GM12878 (cell line): ENCODE measurements around the gene MGLL. TPM values are rescaled to one million over a fixed set of nuclear protein-coding genes. Genes with fewer than 3 reads are reported as not detected.

Experiments used
- ATF7 ChIP-seq: fragments of 450-650 bp; IDR thresholded peaks from 2 replicates; pipeline ENCODE4 v1.6.1; 2016; ENCODE audit warnings: low read depth, mild to moderate bottlenecking
- BHLHE40 ChIP-seq, 2 experiments: fragments of 450-650 bp in 1 of 2; IDR thresholded peaks; 2 replicates each; pipeline ENCODE4 v1.6.1; 2011 to 2017; ENCODE audit warnings: low read depth in 2 of 2, borderline replicate concordance in 1 of 2, improper control_type of control experiment in 1 of 2, low read length in 1 of 2, mild to moderate bottlenecking in 1 of 2
- CBFB ChIP-seq: IDR thresholded peaks from 2 replicates; pipeline ENCODE4 v1.6.1; 2016; ENCODE audit warnings: antibody characterized with exemption, low read depth
- CREM ChIP-seq: IDR thresholded peaks from 2 replicates; pipeline ENCODE4 v1.6.1; 2014; ENCODE audit warnings: antibody characterized with exemption, low read depth
- CUX1 ChIP-seq: IDR thresholded peaks from 2 replicates; pipeline ENCODE4 v1.6.1; 2012; ENCODE audit warnings: improper control_type of control experiment, low read depth, low read length; ENCODE audit not compliant: insufficient replicate concordance
- EP300 ChIP-seq, 2 experiments: fragments of 150-350 bp in 1 of 2; IDR thresholded peaks; 2 replicates each; pipeline ENCODE4 v1.6.1; 2011 to 2012; ENCODE audit warnings: low read depth in 2 of 2, low read length in 2 of 2, borderline replicate concordance in 1 of 2, improper control_type of control experiment in 1 of 2, inconsistent platforms in 1 of 2; ENCODE audit not compliant: control insufficient read depth in 1 of 2
- GATAD2B ChIP-seq: fragments of 450-650 bp; conservative IDR thresholded peaks from 2 replicates; pipeline ENCODE4 v1.6.1; 2017; ENCODE audit warnings: low read depth, mild to moderate bottlenecking, moderate library complexity
- IRF4 ChIP-seq: IDR thresholded peaks from 2 replicates; pipeline ENCODE4 v1.6.1; 2011; ENCODE audit warnings: low read depth, low read length
- MEF2B ChIP-seq: fragments of 450-650 bp; IDR thresholded peaks from 2 replicates; pipeline ENCODE4 v1.6.1; 2018; ENCODE audit warnings: mild to moderate bottlenecking, moderate library complexity; ENCODE audit not compliant: partially characterized antibody, poor library complexity, severe bottlenecking
- MTA2 ChIP-seq: fragments of 450-650 bp; IDR thresholded peaks from 2 replicates; pipeline ENCODE4 v1.6.1; 2016; ENCODE audit warnings: low read depth, mild to moderate bottlenecking, moderate library complexity
- NFYA ChIP-seq: IDR thresholded peaks from 2 replicates; pipeline ENCODE4 v1.6.1; 2011; ENCODE audit warnings: low read depth, mild to moderate bottlenecking, low read length, improper control_type of control experiment, borderline replicate concordance
- NRF1 ChIP-seq: conservative IDR thresholded peaks from 2 replicates; pipeline ENCODE4 v1.6.1; 2011; ENCODE audit warnings: mild to moderate bottlenecking, low read depth, low read length, improper control_type of control experiment
- RBBP5 ChIP-seq: fragments of 200-600 bp; sonication (generic); conservative IDR thresholded peaks from 2 replicates; pipeline ENCODE4 v1.6.1; 2016
- RELB ChIP-seq: fragments of 450-650 bp; IDR thresholded peaks from 2 replicates; pipeline ENCODE4 v1.6.1; 2017; ENCODE audit warnings: low read depth, mild to moderate bottlenecking, moderate library complexity
- SKIL ChIP-seq: fragments of 450-650 bp; IDR thresholded peaks from 2 replicates; pipeline ENCODE4 v1.6.1; 2017; ENCODE audit warnings: mild to moderate bottlenecking, low read depth, inconsistent platforms; ENCODE audit not compliant: poor library complexity, severe bottlenecking
- SMC3 ChIP-seq: IDR thresholded peaks from 2 replicates; pipeline ENCODE4 v1.6.1; 2011; ENCODE audit warnings: low read length, improper control_type of control experiment, borderline replicate concordance
- SREBF1 ChIP-seq: IDR thresholded peaks from 2 replicates; pipeline ENCODE4 v1.6.1; 2012; ENCODE audit warnings: mild to moderate bottlenecking, low read length
- STAT3 ChIP-seq: IDR thresholded peaks from 2 replicates; pipeline ENCODE4 v1.6.1; 2011; ENCODE audit warnings: low read depth, low read length, improper control_type of control experiment
- TBL1XR1 ChIP-seq: IDR thresholded peaks from 2 replicates; pipeline ENCODE4 v1.6.1; 2012; ENCODE audit warnings: low read depth, low read length, improper control_type of control experiment
- polyA plus RNA-seq, 11 experiments: library from polyadenylated mRNA; depleted of rRNA in 4 of 11; unstranded in 6 of 11; stranded (reverse) in 5 of 11; fragments of >200 nt; fragmentation: Nextera tagmentation in 4 of 11; fragmentation: Illumina TruSeq in 1 of 11; extraction: Ambion mirVana in 4 of 11; extraction: Trizol in 1 of 11; gene quantifications; 1 replicate in 1 of 11; 2 replicates in 10 of 11; pipeline versions ENCODE4 v1.2.1 to v1.2.3, GENCODE V29; 2011 to 2016; ENCODE audit warnings: inconsistent platforms in 2 of 11, missing spikeins in 2 of 11, low read depth in 1 of 11
- total RNA-seq, 4 experiments: library from RNA; depleted of rRNA in 3 of 4; stranded (reverse); fragments of >200 nt in 3 of 4; fragmentation: Illumina TruSeq in 1 of 4; extraction: Trizol in 1 of 4; gene quantifications; 2 replicates each; pipeline versions ENCODE4 v1.2.1 to v1.2.3, GENCODE V29; 2013 to 2021

MGLL gene
- total and polyA plus RNA-seq, 10 of the 15 experiments (the other 5 are each of a cell fraction or from before 2014, with no cell fraction given), result 44.9 to 177 (median 72.9) TPM

- TF ChIP-seq BHLHE40 (IDR thresholded peaks at IDR 0.05; ENCODE audit: borderline replicate concordance in 1 of 2, low read depth in 2 of 2, low read length in 1 of 2) (peak; percentile 81 to 83), GATAD2B (peak; percentile 72; the same call in 1 of the 2 replicates), CUX1 (peak; percentile 9), NFYA (no peak), CREM (peak; percentile 46), MEF2B (peak; percentile 89), RELB (peak; percentile 93), EP300 (IDR thresholded peaks at IDR 0.05; ENCODE audit: borderline replicate concordance in 1 of 2, control insufficient read depth in 1 of 2, low read depth in 2 of 2, low read length in 2 of 2) (peak; percentile 83 to 87), SMC3 (peak; percentile 13; the same call in 1 of the 2 replicates), CBFB (peak; percentile 83), RBBP5 (no peak), IRF4 (peak; percentile 83), TBL1XR1 (peak; percentile 63), NRF1 (no peak), SREBF1 (0 out of 2 replicates have a peak, but pooled peaks have one; percentile 26), MTA2 (peak; percentile 87), ATF7 (peak; percentile 64; the same call in 1 of the 2 replicates), SKIL (peak; percentile 72), STAT3 (peak; percentile 10; the same call in 1 of the 2 replicates)
Measured at GRCh38 chr3:127750226-127751031, 71.9 kb downstream of the MGLL start (continued).
